Fibroblast of lung (primary cell): ENCODE data around the gene DTYMK. TPM values are rescaled to one million over a fixed set of nuclear protein-coding genes. Genes with fewer than 3 reads are reported as not detected.

Experiments used
- DNase-seq, 2 donors: peaks; one replicate each; pipeline versions ENCODE4 v3.0.0 to v3.0.0-alpha.2; 2010; ENCODE audit warnings: low read depth in 2 of 2
- H2AFZ ChIP-seq: 2 replicates; pipeline ENCODE4 v1.5.1; 2012; ENCODE audit warnings: low read length, control low read depth, inconsistent platforms
- H3K27ac ChIP-seq: 2 replicates; pipeline ENCODE4 v1.5.1; 2011; ENCODE audit warnings: low read length, control low read depth; ENCODE audit not compliant: insufficient read depth
- H3K27me3 ChIP-seq: 2 replicates; pipeline ENCODE4 v1.5.1; 2011; ENCODE audit warnings: mild to moderate bottlenecking, low read length; ENCODE audit not compliant: control insufficient read depth, insufficient read depth
- H3K36me3 ChIP-seq: 2 replicates; pipeline ENCODE4 v1.5.1; 2011; ENCODE audit warnings: low read length; ENCODE audit not compliant: control insufficient read depth, insufficient read depth
- H3K4me1 ChIP-seq: 2 replicates; pipeline ENCODE4 v1.5.1; 2011; ENCODE audit warnings: low read length; ENCODE audit not compliant: control insufficient read depth, insufficient read depth; ENCODE audit errors: extremely low read depth
- H3K4me2 ChIP-seq: 2 replicates; pipeline ENCODE4 v1.5.1; 2011; ENCODE audit warnings: low read length, control low read depth; ENCODE audit not compliant: insufficient read depth; ENCODE audit errors: extremely low read depth
- H3K4me3 ChIP-seq, 4 experiments: fragments of 200-600 bp in 1 of 4; sonication (generic) in 1 of 4; replicated peaks in 1 of 4; 2 replicates each; pipeline ENCODE4 v1.5.1; 2011 to 2016; ENCODE audit warnings: low read length in 4 of 4, low read depth in 3 of 4, mild to moderate bottlenecking in 3 of 4, control low read depth in 2 of 4, inconsistent platforms in 1 of 4, mixed read lengths in 1 of 4; ENCODE audit not compliant: insufficient read depth in 1 of 4; ENCODE audit errors: control extremely low read depth in 1 of 4
- H3K79me2 ChIP-seq: 2 replicates; pipeline ENCODE4 v1.5.1; 2012; ENCODE audit warnings: mild to moderate bottlenecking, low read length, inconsistent platforms; ENCODE audit not compliant: control insufficient read depth, insufficient read depth
- H3K9ac ChIP-seq: 2 replicates; pipeline ENCODE4 v1.5.1; 2011; ENCODE audit warnings: mild to moderate bottlenecking, low read length, control low read depth; ENCODE audit not compliant: insufficient read depth
- H3K9me3 ChIP-seq: 2 replicates; pipeline ENCODE4 v1.5.1; 2012; ENCODE audit warnings: low read depth, low read length; ENCODE audit not compliant: control insufficient read depth, insufficient read depth
- H4K20me1 ChIP-seq: 2 replicates; pipeline ENCODE4 v1.5.1; 2011; ENCODE audit warnings: low read length; ENCODE audit not compliant: control insufficient read depth, insufficient read depth; ENCODE audit errors: extremely low read depth
- EZH2 ChIP-seq: IDR thresholded peaks from 2 replicates; pipeline ENCODE4 v1.5.1; 2012; ENCODE audit warnings: low read length, control low read depth, mild to moderate bottlenecking; ENCODE audit errors: missing control alignments
- polyA plus RNA-seq, 2 donors: library from polyadenylated mRNA; depleted of rRNA in 1 of 2; stranded (reverse) in 1 of 2; unstranded in 1 of 2; fragments of >200 nt; gene quantifications; 2 replicates each; pipeline ENCODE4 v1.2.1, GENCODE V29; 2011 to 2012; ENCODE audit warnings: missing spikeins in 1 of 2
- total RNA-seq: library from RNA; depleted of rRNA; stranded (reverse); fragments of >200 nt; gene quantifications from 2 replicates; pipeline ENCODE4 v1.2.1, GENCODE V29; 2014
- TF ChIP-seq, protein P1 (sequence below), 2 donors: IDR thresholded peaks in 1 of 2; conservative IDR thresholded peaks in 1 of 2; 1 replicate in 1 of 2; 2 replicates in 1 of 2; pipeline ENCODE4 v1.5.1; 2011 to 2012; ENCODE audit warnings: low read length in 2 of 2, control low read depth in 1 of 2, inconsistent platforms in 1 of 2, low read depth in 1 of 2, mild to moderate bottlenecking in 1 of 2

DTYMK gene
- total and polyA plus RNA-seq, 2 donors (not counting 1 experiment from before 2014, with no cell fraction given): 19.0 to 25.3 TPM

DNA sequence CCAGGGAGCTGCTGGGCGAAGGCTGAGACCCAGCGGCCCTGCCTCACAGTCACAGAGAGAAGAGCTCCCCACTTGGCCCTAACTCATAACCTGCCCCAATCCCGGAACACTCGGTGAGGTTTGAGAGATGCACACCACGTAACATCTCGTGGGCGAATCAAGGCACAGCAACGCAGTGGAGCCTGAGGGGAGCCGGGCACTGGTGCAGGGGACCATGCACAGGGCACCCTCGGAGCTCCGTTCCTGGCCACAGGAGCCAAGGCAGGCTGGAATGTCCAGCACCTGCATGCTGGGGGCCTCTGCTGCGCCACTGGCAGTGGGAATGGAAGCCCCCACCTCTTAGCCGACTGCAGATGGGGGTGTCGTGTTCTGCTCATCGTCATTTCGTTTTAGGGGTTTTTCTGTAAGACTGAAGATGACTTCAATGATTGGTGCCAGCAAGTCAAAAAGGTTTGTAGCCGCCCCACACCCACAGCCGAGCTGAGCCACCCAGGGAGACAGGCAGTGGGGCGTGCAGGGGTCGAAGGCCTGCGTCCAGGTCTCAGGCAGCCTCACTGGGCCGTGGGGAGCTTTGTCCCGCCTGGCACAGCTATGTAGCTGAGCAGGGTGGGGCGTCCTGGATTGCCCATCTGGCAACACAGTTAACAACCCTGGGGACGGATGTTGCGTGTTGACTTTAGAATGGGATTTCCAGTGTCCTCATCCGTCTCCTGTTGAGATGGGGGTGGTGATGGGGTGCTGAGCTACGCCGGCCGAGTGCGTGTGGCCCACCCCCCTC lies 16.1 kb downstream of the DTYMK start:
- Histone ChIP-seq H3K4me2 (no peak overlapping the region), H2AFZ (no peak overlapping the region), H4K20me1 (no peaks in the 10 kb centered on the region), H3K4me1 (peaks cover 4% of the 10 kb centered on the region), H3K79me2 (no peaks in the 10 kb centered on the region), H3K27me3 (no peaks in the 10 kb centered on the region), H3K9me3 (no peaks in the 10 kb centered on the region), H3K9ac (no peak overlapping the region), H3K4me3 (no peak overlapping the region), H3K36me3 (peaks cover 35% of the 10 kb centered on the region), H3K27ac (no peak overlapping the region)
- TF ChIP-seq, protein P1, sequence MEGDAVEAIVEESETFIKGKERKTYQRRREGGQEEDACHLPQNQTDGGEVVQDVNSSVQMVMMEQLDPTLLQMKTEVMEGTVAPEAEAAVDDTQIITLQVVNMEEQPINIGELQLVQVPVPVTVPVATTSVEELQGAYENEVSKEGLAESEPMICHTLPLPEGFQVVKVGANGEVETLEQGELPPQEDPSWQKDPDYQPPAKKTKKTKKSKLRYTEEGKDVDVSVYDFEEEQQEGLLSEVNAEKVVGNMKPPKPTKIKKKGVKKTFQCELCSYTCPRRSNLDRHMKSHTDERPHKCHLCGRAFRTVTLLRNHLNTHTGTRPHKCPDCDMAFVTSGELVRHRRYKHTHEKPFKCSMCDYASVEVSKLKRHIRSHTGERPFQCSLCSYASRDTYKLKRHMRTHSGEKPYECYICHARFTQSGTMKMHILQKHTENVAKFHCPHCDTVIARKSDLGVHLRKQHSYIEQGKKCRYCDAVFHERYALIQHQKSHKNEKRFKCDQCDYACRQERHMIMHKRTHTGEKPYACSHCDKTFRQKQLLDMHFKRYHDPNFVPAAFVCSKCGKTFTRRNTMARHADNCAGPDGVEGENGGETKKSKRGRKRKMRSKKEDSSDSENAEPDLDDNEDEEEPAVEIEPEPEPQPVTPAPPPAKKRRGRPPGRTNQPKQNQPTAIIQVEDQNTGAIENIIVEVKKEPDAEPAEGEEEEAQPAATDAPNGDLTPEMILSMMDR (conservative IDR thresholded peaks at IDR 0.05 in 1 of 2, IDR thresholded peaks at IDR 0.05 in 1 of 2; ENCODE audit: low read depth in 1 of 2, low read length in 2 of 2): no peak
- TF ChIP-seq EZH2: no peak
- no peak for DNase-seq

DNA sequence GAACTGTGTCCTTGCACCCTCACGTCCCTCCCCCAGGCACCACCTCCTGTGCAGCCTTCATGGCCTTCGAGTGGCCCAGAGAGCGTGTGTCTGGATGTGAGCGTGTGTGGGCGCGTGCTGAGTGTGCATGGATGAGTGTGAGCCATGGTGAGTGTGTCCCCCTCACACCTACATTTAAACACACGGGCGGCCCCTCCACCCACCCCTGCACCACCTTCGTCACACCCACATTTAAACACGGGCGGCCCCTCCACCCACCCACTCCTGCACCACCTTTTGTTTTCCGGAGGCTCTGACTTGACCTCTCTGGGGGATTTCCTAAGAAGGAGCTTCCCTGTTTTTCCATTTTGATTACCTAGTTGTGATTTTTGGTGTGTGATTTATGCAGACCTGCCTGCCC lies 17.8 kb downstream of the DTYMK start:
- Histone ChIP-seq H2AFZ (no peak overlapping the region), H3K4me1 (peaks cover 10% of the 10 kb centered on the region), H3K4me3 (no peak overlapping the region), H3K4me2 (no peak overlapping the region), H3K27me3 (no peaks in the 10 kb centered on the region), H3K36me3 (peaks cover 35% of the 10 kb centered on the region), H3K9ac (no peak overlapping the region), H3K27ac (no peak overlapping the region), H4K20me1 (no peaks in the 10 kb centered on the region), H3K9me3 (no peaks in the 10 kb centered on the region), H3K79me2 (no peaks in the 10 kb centered on the region)
- TF ChIP-seq, protein P1 (conservative IDR thresholded peaks at IDR 0.05 in 1 of 2, IDR thresholded peaks at IDR 0.05 in 1 of 2; ENCODE audit: low read depth in 1 of 2, low read length in 2 of 2): no peak
- TF ChIP-seq EZH2: no peak
- DNase-seq: no peak

DNA sequence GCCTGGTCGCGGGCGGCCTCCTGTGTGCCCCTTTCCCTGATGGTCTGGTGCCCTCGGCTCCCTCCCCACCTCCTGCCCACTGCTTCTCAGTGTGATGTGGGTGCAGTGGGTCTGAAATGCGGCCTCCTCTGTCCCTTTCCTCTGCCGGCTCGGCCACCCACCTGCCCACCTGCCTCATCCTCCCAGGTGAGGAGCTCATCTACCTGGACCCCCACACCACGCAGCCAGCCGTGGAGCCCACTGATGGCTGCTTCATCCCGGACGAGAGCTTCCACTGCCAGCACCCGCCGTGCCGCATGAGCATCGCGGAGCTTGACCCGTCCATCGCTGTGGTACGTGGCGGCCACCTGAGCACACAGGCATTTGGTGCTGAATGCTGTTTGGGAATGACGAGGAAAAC lies 18.3 kb downstream of the DTYMK start:
- TF ChIP-seq, protein P1 (conservative IDR thresholded peaks at IDR 0.05 in 1 of 2, IDR thresholded peaks at IDR 0.05 in 1 of 2; ENCODE audit: low read depth in 1 of 2, low read length in 2 of 2): no peak
- TF ChIP-seq EZH2: no peak
- no peak for DNase-seq
- Histone ChIP-seq H3K4me1 (peaks cover 10% of the 10 kb centered on the region), H3K79me2 (no peaks in the 10 kb centered on the region), H3K4me3 (no peak overlapping the region), H2AFZ (no peak overlapping the region), H3K9me3 (no peaks in the 10 kb centered on the region), H3K4me2 (no peak overlapping the region), H3K27ac (no peak overlapping the region), H3K36me3 (peaks cover 35% of the 10 kb centered on the region), H3K9ac (no peak overlapping the region), H4K20me1 (no peaks in the 10 kb centered on the region), H3K27me3 (no peaks in the 10 kb centered on the region)
